Measurements from ENCODE around the gene NHLRC1. TPM values are rescaled to one million over a fixed set of nuclear protein-coding genes. Genes with fewer than 3 reads are reported as not detected.
A peak's percentile ranks its signal among the peaks of the same experiment; 100 is the strongest.

The NHLRC1 gene
- polyA plus RNA-seq (2011; rRNA removed) (1.4 TPM in 2 replicates), polyA minus RNA-seq (2011; rRNA and poly(A)+ RNA removed) (0.65 and 0.83 TPM in 2 replicates)

- H3K9me3 ChIP-seq (ENCODE audit: control insufficient read depth, insufficient read depth, low read length): peaks cover 7% of the 10 kb centered on the region
- CTCF ChIA-PET: interaction anchor here (0.6 to 3.9 kb wide), 27 partner anchors 8 to 1451 kb away, joined by 3 to 38 read pairs (median 4); no protein-coding TSS in a partner anchor
- no peaks in the 10 kb centered on the region for H3K27me3 ChIP-seq (ENCODE audit: control insufficient read depth, insufficient read depth, low read length)
- no peak within 1 kb of the TSS for H3K27ac ChIP-seq (ENCODE audit: low read depth, low read length)
- peak within 1 kb of the TSS; percentile 64 for H3K4me3 ChIP-seq (ENCODE audit: low read depth, low read length)
- peak; percentile 67 for DNase-seq (ENCODE audit: low read depth, low spot score)
- TF ChIP-seq CTCF (IDR thresholded peaks at IDR 0.05; ENCODE audit: low read depth, low read length): peak; percentile 91
- POLR2A ChIA-PET: interaction anchor here (0.6 to 1.1 kb wide), 2 partner anchors 79 to 205 kb away, joined by 3 to 4 read pairs; no protein-coding TSS in a partner anchor
These were observed at the start of gene NHLRC1 for GRCh38 chr6:18122128-18123093. TSS of gene NHLRC1 (minus strand) at chr6:18122677. CDS start at chr6:18122606, 71 bp downstream.

GRCh38 chr6:18171871-18172270, 49.4 kb upstream of the NHLRC1 start:
- ChIA-PET POLR2A (no interaction called here), CTCF (no interaction called here)
- DNase-seq (ENCODE audit: low read depth, low spot score): no peak
- Histone ChIP-seq H3K27me3 (ENCODE audit: control insufficient read depth, insufficient read depth, low read length) (no peaks in the 10 kb centered on the region), H3K9me3 (ENCODE audit: control insufficient read depth, insufficient read depth, low read length) (no peaks in the 10 kb centered on the region), H3K4me3 (ENCODE audit: low read depth, low read length) (no peak overlapping the region), H3K27ac (ENCODE audit: low read depth, low read length) (no peak overlapping the region)
- TF ChIP-seq CTCF (IDR thresholded peaks at IDR 0.05; ENCODE audit: low read depth, low read length): no peak

- Histone ChIP-seq H3K9me3 (ENCODE audit: control insufficient read depth, insufficient read depth, low read length) (no peaks in the 10 kb centered on the region), H3K27me3 (ENCODE audit: control insufficient read depth, insufficient read depth, low read length) (no peaks in the 10 kb centered on the region), H3K4me3 (ENCODE audit: low read depth, low read length) (no peak overlapping the region), H3K27ac (ENCODE audit: low read depth, low read length) (no peak overlapping the region)
- DNase-seq (ENCODE audit: low read depth, low spot score): no peak
- TF ChIP-seq CTCF (IDR thresholded peaks at IDR 0.05; ENCODE audit: low read depth, low read length): no peak
- ChIA-PET POLR2A (no interaction called here), CTCF (no interaction called here)
These were observed 45.8 kb upstream of the NHLRC1 start for GRCh38 chr6:18168264-18168663.

- Histone ChIP-seq H3K27ac (ENCODE audit: low read depth, low read length) (no peak overlapping the region), H3K27me3 (ENCODE audit: control insufficient read depth, insufficient read depth, low read length) (no peaks in the 10 kb centered on the region), H3K4me3 (ENCODE audit: low read depth, low read length) (no peak overlapping the region), H3K9me3 (ENCODE audit: control insufficient read depth, insufficient read depth, low read length) (no peaks in the 10 kb centered on the region)
- DNase-seq (ENCODE audit: low read depth, low spot score): no peak
- no peak for TF ChIP-seq CTCF (IDR thresholded peaks at IDR 0.05; ENCODE audit: low read depth, low read length)
- ChIA-PET POLR2A (no interaction called here), CTCF (interaction anchor here (0.7 kb wide), 1 partner anchor 111 kb away, joined by 3 read pairs; no protein-coding TSS in a partner anchor)
These were observed 44.0 kb upstream of the NHLRC1 start for GRCh38 chr6:18166312-18167036.
